Activated naive CD8-positive, alpha-beta T cell (primary cell): ENCODE data around the gene PFN1.
A peak's percentile ranks its signal among the peaks of the same experiment; 100 is the strongest.

Experiments
- H3K27ac Mint-ChIP-seq: one replicate; pipeline ENCODE4 v1.8.0; 2021; ENCODE audit warnings: mixed read lengths
- H3K27me3 Mint-ChIP-seq: one replicate; pipeline ENCODE4 v1.8.0; 2021; ENCODE audit warnings: mixed read lengths
- H3K36me3 Mint-ChIP-seq: one replicate; pipeline ENCODE4 v1.8.0; 2021; ENCODE audit warnings: mixed read lengths
- H3K4me1 Mint-ChIP-seq: one replicate; pipeline ENCODE4 v1.8.0; 2021; ENCODE audit warnings: low read depth, mixed read lengths
- H3K4me3 Mint-ChIP-seq: one replicate; pipeline ENCODE4 v1.8.0; 2021; ENCODE audit warnings: mild to moderate bottlenecking, mixed read lengths
- H3K9me3 Mint-ChIP-seq: one replicate; pipeline ENCODE4 v1.8.0; 2021; ENCODE audit warnings: low read depth, mixed read lengths

PFN1 gene

GRCh38 chr17:4972322-4972721 is 24.0 kb upstream of the PFN1 start:
- Mint-ChIP-seq H3K27ac (peak overlapping the region; percentile 58), H3K27me3 (no peaks in the 10 kb centered on the region), H3K4me1 (peaks cover 27% of the 10 kb centered on the region), H3K9me3 (no peaks in the 10 kb centered on the region), H3K36me3 (peaks cover 10% of the 10 kb centered on the region), H3K4me3 (no peak overlapping the region)

- Mint-ChIP-seq H3K36me3 (peaks cover 10% of the 10 kb centered on the region), H3K27me3 (no peaks in the 10 kb centered on the region), H3K4me3 (no peak overlapping the region), H3K9me3 (no peaks in the 10 kb centered on the region), H3K4me1 (peaks cover 27% of the 10 kb centered on the region), H3K27ac (peak overlapping the region; percentile 61)
These were observed 23.5 kb upstream of the PFN1 start for GRCh38 chr17:4971826-4972225.

- peak overlapping the region; percentile 44 for H3K4me3 Mint-ChIP-seq
- no peak overlapping the region for H3K27ac Mint-ChIP-seq
- H3K27me3 Mint-ChIP-seq: no peaks in the 10 kb centered on the region
- peaks cover 37% of the 10 kb centered on the region for H3K4me1 Mint-ChIP-seq
- peaks cover 17% of the 10 kb centered on the region for H3K36me3 Mint-ChIP-seq
- H3K9me3 Mint-ChIP-seq: no peaks in the 10 kb centered on the region
These were observed 21.9 kb upstream of the PFN1 start for GRCh38 chr17:4970273-4970672.

- Mint-ChIP-seq H3K4me1 (peaks cover 39% of the 10 kb centered on the region), H3K4me3 (no peak overlapping the region), H3K27ac (no peak overlapping the region), H3K9me3 (no peaks in the 10 kb centered on the region), H3K36me3 (peaks cover 18% of the 10 kb centered on the region), H3K27me3 (no peaks in the 10 kb centered on the region)
These were observed 21.3 kb upstream of the PFN1 start for GRCh38 chr17:4969551-4970173.

GRCh38 chr17:4969047-4969550 is 20.8 kb upstream of the PFN1 start:
- peaks cover 39% of the 10 kb centered on the region for H3K4me1 Mint-ChIP-seq
- no peak overlapping the region for H3K27ac Mint-ChIP-seq
- no peaks in the 10 kb centered on the region for H3K9me3 Mint-ChIP-seq
- peaks cover 18% of the 10 kb centered on the region for H3K36me3 Mint-ChIP-seq
- no peak overlapping the region for H3K4me3 Mint-ChIP-seq
- H3K27me3 Mint-ChIP-seq: no peaks in the 10 kb centered on the region

GRCh38 chr17:4968486-4969046 is 20.2 kb upstream of the PFN1 start:
- Mint-ChIP-seq H3K4me1 (peaks cover 39% of the 10 kb centered on the region), H3K36me3 (peaks cover 18% of the 10 kb centered on the region), H3K27ac (no peak overlapping the region), H3K4me3 (no peak overlapping the region), H3K9me3 (no peaks in the 10 kb centered on the region), H3K27me3 (no peaks in the 10 kb centered on the region)

- H3K27me3 Mint-ChIP-seq: no peaks in the 10 kb centered on the region
- peak within 1 kb of the TSS; percentile 93 for H3K27ac Mint-ChIP-seq
- H3K4me1 Mint-ChIP-seq: peaks cover 40% of the 10 kb centered on the region
- no peak within 1 kb of the TSS for H3K4me3 Mint-ChIP-seq
- no peaks in the 10 kb centered on the region for H3K9me3 Mint-ChIP-seq
- H3K36me3 Mint-ChIP-seq: peaks cover 18% of the 10 kb centered on the region
These were observed 19.5 kb upstream of the PFN1 start, which contains the start of gene SPAG7 for GRCh38 chr17:4967539-4968485. TSS of gene SPAG7 (minus strand) at chr17:4967817. CDS start at chr17:4967804, 13 bp downstream.

GRCh38 chr17:4966844-4967538 is 18.7 kb upstream of the PFN1 start:
- H3K9me3 Mint-ChIP-seq: no peaks in the 10 kb centered on the region
- H3K27ac Mint-ChIP-seq: peak overlapping the region; percentile 93
- peaks cover 40% of the 10 kb centered on the region for H3K4me1 Mint-ChIP-seq

GRCh38 chr17:4965311-4965986 is 17.1 kb upstream of the PFN1 start:
- peaks cover 14% of the 10 kb centered on the region for H3K36me3 Mint-ChIP-seq
- H3K4me3 Mint-ChIP-seq: peak overlapping the region; percentile 25
- peaks cover 32% of the 10 kb centered on the region for H3K4me1 Mint-ChIP-seq
- H3K9me3 Mint-ChIP-seq: no peaks in the 10 kb centered on the region
- no peak overlapping the region for H3K27ac Mint-ChIP-seq
- H3K27me3 Mint-ChIP-seq: no peaks in the 10 kb centered on the region

More at GRCh38 chr17:4966844-4967538, 18.7 kb upstream of the PFN1 start:
- Mint-ChIP-seq H3K36me3 (peaks cover 18% of the 10 kb centered on the region), H3K4me3 (no peak overlapping the region), H3K27me3 (no peaks in the 10 kb centered on the region)

- H3K27ac Mint-ChIP-seq: peak overlapping the region; percentile 24
These were observed 12.1 kb upstream of the PFN1 start for GRCh38 chr17:4960279-4960922.

GRCh38 chr17:4959261-4959965 is 11.1 kb upstream of the PFN1 start:
- Mint-ChIP-seq H3K27ac (no peak overlapping the region), H3K4me1 (peaks cover 8% of the 10 kb centered on the region), H3K36me3 (no peaks in the 10 kb centered on the region), H3K9me3 (no peaks in the 10 kb centered on the region), H3K27me3 (no peaks in the 10 kb centered on the region), H3K4me3 (no peak overlapping the region)

More at GRCh38 chr17:4960279-4960922, 12.1 kb upstream of the PFN1 start:
- no peak overlapping the region for H3K4me3 Mint-ChIP-seq
- peaks cover 3% of the 10 kb centered on the region for H3K36me3 Mint-ChIP-seq
- peaks cover 11% of the 10 kb centered on the region for H3K4me1 Mint-ChIP-seq
- no peaks in the 10 kb centered on the region for H3K9me3 Mint-ChIP-seq
- H3K27me3 Mint-ChIP-seq: no peaks in the 10 kb centered on the region

GRCh38 chr17:4958102-4958501 is 9.8 kb upstream of the PFN1 start:
- Mint-ChIP-seq H3K27me3 (no peaks in the 10 kb centered on the region), H3K4me3 (no peak overlapping the region), H3K4me1 (peaks cover 7% of the 10 kb centered on the region), H3K9me3 (no peaks in the 10 kb centered on the region), H3K27ac (no peak overlapping the region), H3K36me3 (no peaks in the 10 kb centered on the region)

- Mint-ChIP-seq H3K4me1 (peaks cover 8% of the 10 kb centered on the region), H3K36me3 (no peaks in the 10 kb centered on the region), H3K27ac (no peak overlapping the region), H3K9me3 (no peaks in the 10 kb centered on the region), H3K4me3 (no peak overlapping the region), H3K27me3 (no peaks in the 10 kb centered on the region)
These were observed 8.2 kb upstream of the PFN1 start for GRCh38 chr17:4956493-4957061.
